Chondrocyte (in vitro differentiated cells): Measurements from ENCODE around the gene FXYD3. TPM values are rescaled to one million over a fixed set of nuclear protein-coding genes. Genes with fewer than 3 reads are reported as not detected.
A peak's percentile ranks its signal among the peaks of the same experiment; 100 is the strongest.

Source experiments
- DNase-seq: peaks from one replicate; pipeline ENCODE4 v3.0.0; 2021; ENCODE audit warnings: mixed read lengths, low spot score
- H3K27ac Mint-ChIP-seq: one replicate; pipeline ENCODE4 v1.8.0; 2021; ENCODE audit warnings: mild to moderate bottlenecking, moderate library complexity, mixed read lengths; ENCODE audit not compliant: unreplicated experiment
- H3K27me3 Mint-ChIP-seq: 2 replicates; pipeline ENCODE4 v1.8.0; 2021; ENCODE audit warnings: low read depth, mixed read lengths
- H3K36me3 Mint-ChIP-seq: 2 replicates; pipeline ENCODE4 v1.8.0; 2021; ENCODE audit warnings: low read depth, mixed read lengths
- H3K4me1 Mint-ChIP-seq: 2 replicates; pipeline ENCODE4 v1.8.0; 2021; ENCODE audit warnings: low read depth, mild to moderate bottlenecking, mixed read lengths
- H3K4me3 Mint-ChIP-seq: one replicate; pipeline ENCODE4 v1.8.0; 2021; ENCODE audit warnings: mild to moderate bottlenecking, moderate library complexity, mixed read lengths; ENCODE audit not compliant: unreplicated experiment
- H3K9me3 Mint-ChIP-seq: 2 replicates; pipeline ENCODE4 v1.8.0; 2021; ENCODE audit warnings: low read depth, mixed read lengths
- long read RNA-seq: library from polyadenylated mRNA; stranded (forward); transcript quantifications from one replicate; pipeline ENCODE4 v2.0.0, GENCODE V29; 2021
- total RNA-seq: library from RNA; stranded (reverse); gene quantifications from 3 replicates; pipeline ENCODE4 v1.2.1, GENCODE V29; 2021
- TF ChIP-seq, protein P1 (sequence below): fragments of 200-600 bp; sonication (generic); IDR thresholded peaks from 2 replicates; pipeline ENCODE4 v1.5.0; 2021; ENCODE audit warnings: antibody characterized with exemption, mild to moderate bottlenecking, moderate library complexity

The FXYD3 gene, protein sequence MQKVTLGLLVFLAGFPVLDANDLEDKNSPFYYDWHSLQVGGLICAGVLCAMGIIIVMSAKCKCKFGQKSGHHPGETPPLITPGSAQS
- total RNA-seq: not detected in 3 replicates
- long read RNA-seq: 0 reads

- Mint-ChIP-seq H3K4me1 (peaks cover 11% of the 10 kb centered on the region), H3K4me3 (peak within 1 kb of the TSS; percentile 57), H3K9me3 (no peaks in the 10 kb centered on the region), H3K27me3 (peaks cover 18% of the 10 kb centered on the region), H3K36me3 (no peaks in the 10 kb centered on the region), H3K27ac (no peak within 1 kb of the TSS)
- TF ChIP-seq, protein P1, sequence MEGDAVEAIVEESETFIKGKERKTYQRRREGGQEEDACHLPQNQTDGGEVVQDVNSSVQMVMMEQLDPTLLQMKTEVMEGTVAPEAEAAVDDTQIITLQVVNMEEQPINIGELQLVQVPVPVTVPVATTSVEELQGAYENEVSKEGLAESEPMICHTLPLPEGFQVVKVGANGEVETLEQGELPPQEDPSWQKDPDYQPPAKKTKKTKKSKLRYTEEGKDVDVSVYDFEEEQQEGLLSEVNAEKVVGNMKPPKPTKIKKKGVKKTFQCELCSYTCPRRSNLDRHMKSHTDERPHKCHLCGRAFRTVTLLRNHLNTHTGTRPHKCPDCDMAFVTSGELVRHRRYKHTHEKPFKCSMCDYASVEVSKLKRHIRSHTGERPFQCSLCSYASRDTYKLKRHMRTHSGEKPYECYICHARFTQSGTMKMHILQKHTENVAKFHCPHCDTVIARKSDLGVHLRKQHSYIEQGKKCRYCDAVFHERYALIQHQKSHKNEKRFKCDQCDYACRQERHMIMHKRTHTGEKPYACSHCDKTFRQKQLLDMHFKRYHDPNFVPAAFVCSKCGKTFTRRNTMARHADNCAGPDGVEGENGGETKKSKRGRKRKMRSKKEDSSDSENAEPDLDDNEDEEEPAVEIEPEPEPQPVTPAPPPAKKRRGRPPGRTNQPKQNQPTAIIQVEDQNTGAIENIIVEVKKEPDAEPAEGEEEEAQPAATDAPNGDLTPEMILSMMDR: no peak
- no peak for DNase-seq
Measured at GRCh38 chr19:35115177-35115951, at the start of gene FXYD3. FXYD3 (plus strand) TSS chr19:35115823; CDS start chr19:35119377, 3,554 bp downstream.

GRCh38 chr19:35066121-35066520 is 49.5 kb upstream of the FXYD3 start:
- Mint-ChIP-seq H3K27ac (no peak overlapping the region), H3K4me3 (no peak overlapping the region)
- DNase-seq: no peak

DNA sequence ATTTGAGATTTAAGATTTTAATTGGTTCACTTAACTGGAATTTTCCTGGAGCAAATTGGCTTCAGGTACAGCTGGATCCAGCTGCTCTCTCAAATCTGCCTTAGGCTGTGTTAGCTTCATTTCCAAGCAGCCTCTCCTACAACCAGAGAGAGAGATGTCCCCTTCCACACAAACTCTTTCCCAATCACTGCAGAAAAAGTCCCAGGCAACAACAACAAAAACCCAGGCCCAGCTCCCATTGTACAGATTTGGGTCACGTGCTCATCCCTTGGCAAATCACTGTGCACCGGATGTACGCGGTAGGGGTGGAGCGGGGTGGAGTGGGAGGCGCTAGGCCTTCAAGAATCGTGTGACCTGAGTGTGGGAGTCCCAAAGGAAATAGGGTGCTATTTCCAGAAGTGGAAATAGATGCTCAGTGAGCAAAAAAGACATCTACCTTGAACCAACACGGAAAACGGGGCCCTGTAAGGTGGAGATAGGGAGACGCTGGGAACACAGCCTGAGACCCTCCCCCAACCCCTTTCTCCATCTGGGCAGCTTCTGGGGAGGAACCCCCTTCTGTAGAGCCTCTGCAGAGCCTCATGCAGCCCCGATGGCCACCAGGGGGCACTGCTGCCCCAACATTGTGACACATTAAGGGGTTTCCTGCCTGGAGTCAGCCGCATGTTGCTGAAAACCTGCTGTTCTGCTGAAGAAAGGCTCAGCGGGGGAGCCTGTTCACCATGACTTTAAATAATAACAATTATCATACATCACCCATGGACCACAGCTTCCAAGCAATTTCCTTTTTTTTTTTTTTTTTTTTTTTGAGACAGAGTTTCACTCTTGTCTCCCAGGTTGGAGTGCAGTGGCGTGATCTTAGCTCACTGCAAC is 48.7 kb upstream of the FXYD3 start:
- Mint-ChIP-seq H3K9me3 (no peaks in the 10 kb centered on the region), H3K4me1 (peaks cover 20% of the 10 kb centered on the region), H3K27me3 (peaks cover 12% of the 10 kb centered on the region), H3K36me3 (no peaks in the 10 kb centered on the region), H3K27ac (no peak overlapping the region), H3K4me3 (no peak overlapping the region)
- DNase-seq: no peak
- TF ChIP-seq, protein P1: peak; percentile 94

More at GRCh38 chr19:35066121-35066520, 49.5 kb upstream of the FXYD3 start:
- TF ChIP-seq, protein P1: no peak
- Mint-ChIP-seq H3K9me3 (no peaks in the 10 kb centered on the region), H3K4me1 (peaks cover 20% of the 10 kb centered on the region), H3K27me3 (peaks cover 12% of the 10 kb centered on the region), H3K36me3 (no peaks in the 10 kb centered on the region)

DNA sequence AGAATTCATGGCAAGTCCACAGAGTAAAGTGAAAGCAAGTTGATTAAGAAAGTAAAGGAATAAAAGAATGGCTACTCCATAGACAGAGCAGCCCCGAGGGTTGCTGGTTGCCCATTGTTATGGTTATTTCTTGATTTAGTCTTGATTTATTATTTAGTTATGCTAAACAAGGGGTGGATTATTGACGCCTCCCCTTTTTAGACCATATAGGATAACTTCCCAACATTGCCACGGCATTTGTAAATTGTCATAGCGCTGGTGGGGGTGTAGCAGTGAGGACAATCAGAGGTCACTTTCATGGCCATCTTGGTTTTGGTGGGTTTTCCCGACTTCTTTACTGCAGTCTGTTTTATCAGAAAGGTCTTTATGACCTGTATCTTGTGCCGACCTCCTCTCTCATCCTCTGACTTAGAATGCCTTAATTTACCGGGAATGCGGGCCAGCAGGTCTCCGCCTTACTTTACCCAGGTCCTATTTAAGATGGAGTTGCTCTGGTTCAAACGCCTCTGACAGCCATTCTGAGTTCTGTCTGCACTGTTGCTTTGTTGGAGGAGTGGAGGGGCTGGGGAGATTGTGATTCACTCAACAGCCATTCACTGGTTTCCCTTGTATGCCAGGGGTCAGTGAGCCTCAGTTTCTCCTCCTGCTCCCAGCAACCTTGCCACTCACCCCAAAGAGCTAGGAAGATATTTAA is 46.5 kb upstream of the FXYD3 start:
- Mint-ChIP-seq H3K27me3 (peaks cover 4% of the 10 kb centered on the region), H3K4me3 (no peak overlapping the region), H3K36me3 (no peaks in the 10 kb centered on the region), H3K9me3 (no peaks in the 10 kb centered on the region), H3K27ac (peak overlapping the region; percentile 33), H3K4me1 (peaks cover 20% of the 10 kb centered on the region)
- TF ChIP-seq, protein P1: no peak
- no peak for DNase-seq

DNA sequence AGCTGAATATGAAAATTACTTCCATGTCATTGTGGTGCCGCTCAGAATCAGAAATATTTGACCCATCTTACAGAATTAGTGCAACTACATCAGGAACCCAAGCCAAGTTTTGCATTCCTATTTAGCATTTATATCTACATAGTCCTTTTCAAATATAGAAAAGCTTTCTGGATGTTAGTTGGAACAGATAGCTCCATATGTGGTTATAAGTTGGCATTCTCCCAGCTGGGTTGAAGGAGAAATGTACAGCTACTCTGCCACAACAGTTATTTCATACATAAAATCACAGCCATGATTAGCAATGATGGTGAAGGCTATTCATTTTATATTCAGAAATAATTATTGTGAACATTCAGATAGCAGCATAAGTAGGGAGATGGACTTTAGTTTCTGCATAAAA is 45.9 kb upstream of the FXYD3 start:
- TF ChIP-seq, protein P1: no peak
- no peaks in the 10 kb centered on the region for H3K36me3 Mint-ChIP-seq
- no peak overlapping the region for H3K27ac Mint-ChIP-seq
- H3K9me3 Mint-ChIP-seq: no peaks in the 10 kb centered on the region
- peaks cover 20% of the 10 kb centered on the region for H3K4me1 Mint-ChIP-seq
- H3K27me3 Mint-ChIP-seq: peaks cover 2% of the 10 kb centered on the region
- no peak overlapping the region for H3K4me3 Mint-ChIP-seq
- no peak for DNase-seq
